Epithelial cell of esophagus (primary cell): ENCODE data around the gene MRPS12.
A peak's percentile ranks its signal among the peaks of the same experiment; 100 is the strongest.

Experiments
- DNase-seq: peaks from one replicate; pipeline ENCODE4 v3.0.0; 2010; ENCODE audit warnings: low read depth
- H3K4me3 ChIP-seq: 2 replicates; pipeline ENCODE4 v1.5.1; 2011; ENCODE audit warnings: mild to moderate bottlenecking, low read length, control low read depth
- CTCF ChIP-seq: IDR thresholded peaks from 2 replicates; pipeline ENCODE4 v1.5.1; 2011; ENCODE audit warnings: low read depth, mild to moderate bottlenecking, low read length, control low read depth, inconsistent platforms; ENCODE audit not compliant: insufficient read depth; ENCODE audit errors: missing control alignments

MRPS12 gene

DNA sequence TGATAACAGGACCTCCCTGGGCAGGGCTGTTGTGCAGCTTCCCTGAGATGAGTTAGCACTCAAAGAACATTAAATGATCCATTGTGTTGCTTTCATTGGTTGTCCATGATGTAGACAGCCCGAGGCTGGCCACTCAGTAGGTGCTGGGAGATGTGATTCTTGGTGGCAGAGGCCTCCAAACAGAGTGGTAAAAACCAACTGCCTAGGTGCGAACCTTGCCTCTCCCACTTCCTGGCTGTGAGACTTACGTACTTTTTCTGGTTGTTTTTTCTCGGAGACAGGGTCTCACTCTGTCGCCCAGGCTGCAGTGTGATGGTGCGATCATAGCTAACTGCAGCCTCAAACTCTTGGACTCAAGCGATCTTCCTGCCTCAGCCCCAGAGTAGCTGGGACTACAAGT lies 6.4 kb upstream of the MRPS12 start:
- no peak for DNase-seq
- TF ChIP-seq CTCF, result no peak
- no peak overlapping the region for H3K4me3 ChIP-seq

- no peak overlapping the region for H3K4me3 ChIP-seq
- DNase-seq, result no peak
- TF ChIP-seq CTCF, result no peak
Measured at GRCh38 chr19:38928391-38929001, 2.2 kb upstream of the MRPS12 start.

- H3K4me3 ChIP-seq, result peak within 1 kb of the TSS; percentile 99
- DNase-seq, result peak; percentile 93
- TF ChIP-seq CTCF, result peak; percentile 83
Measured at GRCh38 chr19:38929929-38930775, 592 bp upstream of the MRPS12 start, which contains the start of gene SARS2. TSS of gene SARS2 (minus strand) at chr19:38930763. CDS start at chr19:38930736, 27 bp downstream.

GRCh38 chr19:38931521-38931793 lies 713 bp downstream of the MRPS12 start:
- no peak for TF ChIP-seq CTCF
- H3K4me3 ChIP-seq, result peak overlapping the region; percentile 99
- DNase-seq, result no peak

GRCh38 chr19:38932425-38933179 lies 1.9 kb downstream of the MRPS12 start:
- H3K4me3 ChIP-seq, result no peak overlapping the region
- TF ChIP-seq CTCF, result peak; percentile 40
- DNase-seq, result peak; percentile 49

- no peak overlapping the region for H3K4me3 ChIP-seq
- no peak for TF ChIP-seq CTCF
- DNase-seq, result no peak
Measured at GRCh38 chr19:38933544-38933943, 2.8 kb downstream of the MRPS12 start.
